Measurements from ENCODE around the gene LMNB1.
"Not testable (repeated sequence)": the region's sequence is repeated elsewhere in the genome, so short reads cannot be mapped to it uniquely, and the experiment has no call there.

The LMNB1 gene

GRCh38 chr5:126826619-126827215 lies 49.8 kb downstream of the LMNB1 start:
- DNase-seq (ENCODE audit: low spot score), result no peak

- no peak for DNase-seq (ENCODE audit: low spot score)
Measured at GRCh38 chr5:126829098-126829497, 52.2 kb downstream of the LMNB1 start.

GRCh38 chr5:126830061-126830460 lies 53.1 kb downstream of the LMNB1 start:
- no peak for DNase-seq (ENCODE audit: low spot score)

GRCh38 chr5:126831156-126831555 lies 54.2 kb downstream of the LMNB1 start:
- DNase-seq (ENCODE audit: low spot score), result no peak

- DNase-seq (ENCODE audit: low spot score), result no peak
Measured at GRCh38 chr5:126836778-126837177, 59.8 kb downstream of the LMNB1 start.

- no peak for DNase-seq (ENCODE audit: low spot score)
Measured at GRCh38 chr5:126837242-126837641, 60.3 kb downstream of the LMNB1 start.

GRCh38 chr5:126837906-126838539 lies 61.1 kb downstream of the LMNB1 start:
- no peak for DNase-seq (ENCODE audit: low spot score)

- DNase-seq (ENCODE audit: low spot score), result not testable (repeated sequence)
Measured at GRCh38 chr5:126839407-126839806, 62.5 kb downstream of the LMNB1 start.

- not testable (repeated sequence) for DNase-seq (ENCODE audit: low spot score)
Measured at GRCh38 chr5:126843375-126843774, 66.4 kb downstream of the LMNB1 start.

GRCh38 chr5:126845470-126846070 lies 68.6 kb downstream of the LMNB1 start:
- peak; percentile 13 for DNase-seq (ENCODE audit: low spot score)

GRCh38 chr5:126846344-126846743 lies 69.4 kb downstream of the LMNB1 start:
- no peak for DNase-seq (ENCODE audit: low spot score)

GRCh38 chr5:126846744-126847455 lies 70.0 kb downstream of the LMNB1 start:
- DNase-seq (ENCODE audit: low spot score), result no peak

- no peak for DNase-seq (ENCODE audit: low spot score)
Measured at GRCh38 chr5:126847456-126847820, 70.5 kb downstream of the LMNB1 start.

- no peak for DNase-seq (ENCODE audit: low spot score)
Measured at GRCh38 chr5:126847826-126848251, 70.9 kb downstream of the LMNB1 start.

GRCh38 chr5:126848253-126848652 lies 71.3 kb downstream of the LMNB1 start:
- no peak for DNase-seq (ENCODE audit: low spot score)

- no peak for DNase-seq (ENCODE audit: low spot score)
Measured at GRCh38 chr5:126849101-126849678, 72.3 kb downstream of the LMNB1 start.

GRCh38 chr5:126851501-126852011 lies 74.6 kb downstream of the LMNB1 start:
- DNase-seq (ENCODE audit: low spot score), result no peak

GRCh38 chr5:126852091-126852571 lies 75.2 kb downstream of the LMNB1 start:
- no peak for DNase-seq (ENCODE audit: low spot score)

GRCh38 chr5:126852841-126853271 lies 75.9 kb downstream of the LMNB1 start:
- DNase-seq (ENCODE audit: low spot score), result no peak

GRCh38 chr5:126853541-126854307 lies 76.8 kb downstream of the LMNB1 start:
- DNase-seq (ENCODE audit: low spot score), result not testable (repeated sequence)

GRCh38 chr5:126854526-126855110 lies 77.7 kb downstream of the LMNB1 start:
- no peak for DNase-seq (ENCODE audit: low spot score)
